ENCODE measurements around the gene COL5A1.
A peak's percentile ranks its signal among the peaks of the same experiment; 100 is the strongest.

The COL5A1 gene

GRCh38 chr9:134776080-134776796, 134.6 kb downstream of the COL5A1 start:
- CTCF ChIA-PET, result no interaction called here
- POLR2A ChIA-PET, result no interaction called here
- TF ChIP-seq CTCF (IDR thresholded peaks at IDR 0.05; ENCODE audit: control extremely low read depth, extremely low read depth, low read depth, missing control alignments), result no peak
- DNase-seq (ENCODE audit: extremely low spot score), result no peak

- TF ChIP-seq CTCF (IDR thresholded peaks at IDR 0.05; ENCODE audit: control extremely low read depth, extremely low read depth, low read depth, missing control alignments), result no peak
- no peak for DNase-seq (ENCODE audit: extremely low spot score)
- ChIA-PET CTCF (no interaction called here), POLR2A (no interaction called here)
These were observed 135.6 kb downstream of the COL5A1 start for GRCh38 chr9:134777153-134777552.

- DNase-seq (ENCODE audit: extremely low spot score), result no peak
- ChIA-PET CTCF (interaction anchor here (1.2 kb wide), 1 partner anchor 16 kb away, joined by 3 read pairs; no protein-coding TSS in a partner anchor), POLR2A (no interaction called here)
- no peak for TF ChIP-seq CTCF (IDR thresholded peaks at IDR 0.05; ENCODE audit: control extremely low read depth, extremely low read depth, low read depth, missing control alignments)
These were observed 136.6 kb downstream of the COL5A1 start for GRCh38 chr9:134778156-134778555.

GRCh38 chr9:134778841-134779411, 137.3 kb downstream of the COL5A1 start:
- CTCF ChIA-PET, result interaction anchor here (1.2 kb wide), 1 partner anchor 16 kb away, joined by 3 read pairs; no protein-coding TSS in a partner anchor

GRCh38 chr9:134779640-134780039, 138.0 kb downstream of the COL5A1 start:
- TF ChIP-seq CTCF (IDR thresholded peaks at IDR 0.05; ENCODE audit: control extremely low read depth, extremely low read depth, low read depth, missing control alignments), result no peak
- CTCF ChIA-PET, result no interaction called here
- POLR2A ChIA-PET, result no interaction called here
- DNase-seq (ENCODE audit: extremely low spot score), result no peak

More at GRCh38 chr9:134778841-134779411, 137.3 kb downstream of the COL5A1 start:
- POLR2A ChIA-PET, result no interaction called here
- TF ChIP-seq CTCF (IDR thresholded peaks at IDR 0.05; ENCODE audit: control extremely low read depth, extremely low read depth, low read depth, missing control alignments), result peak; percentile 7
- DNase-seq (ENCODE audit: extremely low spot score), result no peak

GRCh38 chr9:134781591-134782302, 140.1 kb downstream of the COL5A1 start:
- no peak for TF ChIP-seq CTCF (IDR thresholded peaks at IDR 0.05; ENCODE audit: control extremely low read depth, extremely low read depth, low read depth, missing control alignments)
- ChIA-PET POLR2A (no interaction called here), CTCF (interaction anchor here (1.2 to 1.9 kb wide), 4 partner anchors 10 to 77 kb away, joined by 3 to 6 read pairs (median 6); no protein-coding TSS in a partner anchor)

More at GRCh38 chr9:134781591-134782302, 140.1 kb downstream of the COL5A1 start:
- peak; percentile 53 for DNase-seq (ENCODE audit: extremely low spot score)
